HL-60 (cell line): Measurements from ENCODE around the gene COL13A1.

Experiments
- DNase-seq, 2 experiments: peaks; one replicate each; pipeline ENCODE4 v3.0.0-alpha.2; 2010 to 2020; ENCODE audit warnings: low read depth in 1 of 2, low spot score in 1 of 2
- H3K27ac ChIP-seq: fragments of 250-450 bp; sonication (Bioruptor Pico); replicated peaks from 2 replicates; pipeline ENCODE4 v1.5.1; 2020; ENCODE audit warnings: mild to moderate bottlenecking, moderate library complexity
- H3K27me3 ChIP-seq: fragments of 250-450 bp; sonication (Bioruptor Pico); 2 replicates; pipeline ENCODE4 v1.5.1; 2021; ENCODE audit warnings: mild to moderate bottlenecking, moderate library complexity; ENCODE audit not compliant: insufficient read depth, poor library complexity, severe bottlenecking
- H3K4me3 ChIP-seq: replicated peaks from 2 replicates; pipeline ENCODE4 v1.5.1; 2011; ENCODE audit warnings: mild to moderate bottlenecking, control low read depth, low read length; ENCODE audit not compliant: insufficient read depth
- GABPA ChIP-seq: IDR thresholded peaks from 2 replicates; pipeline ENCODE4 v1.6.1; 2012; ENCODE audit warnings: low read depth
- POLR2AphosphoS5 ChIP-seq: IDR thresholded peaks from 2 replicates; pipeline ENCODE4 v1.6.1; 2012; ENCODE audit warnings: low read depth
- SPI1 ChIP-seq: IDR thresholded peaks from 2 replicates; pipeline ENCODE4 v1.6.1; 2012; ENCODE audit warnings: low read depth, mild to moderate bottlenecking, borderline replicate concordance
- TF ChIP-seq, protein P1 (sequence below): IDR thresholded peaks from 2 replicates; pipeline ENCODE4 v1.6.1; 2012; ENCODE audit warnings: low read depth; ENCODE audit not compliant: insufficient replicate concordance
- TF ChIP-seq, protein P2 (sequence below): IDR thresholded peaks from one replicate; pipeline ENCODE4 v1.5.1; 2011; ENCODE audit warnings: low read length, control low read depth, inconsistent platforms; ENCODE audit not compliant: insufficient read depth

Gene COL13A1

DNA sequence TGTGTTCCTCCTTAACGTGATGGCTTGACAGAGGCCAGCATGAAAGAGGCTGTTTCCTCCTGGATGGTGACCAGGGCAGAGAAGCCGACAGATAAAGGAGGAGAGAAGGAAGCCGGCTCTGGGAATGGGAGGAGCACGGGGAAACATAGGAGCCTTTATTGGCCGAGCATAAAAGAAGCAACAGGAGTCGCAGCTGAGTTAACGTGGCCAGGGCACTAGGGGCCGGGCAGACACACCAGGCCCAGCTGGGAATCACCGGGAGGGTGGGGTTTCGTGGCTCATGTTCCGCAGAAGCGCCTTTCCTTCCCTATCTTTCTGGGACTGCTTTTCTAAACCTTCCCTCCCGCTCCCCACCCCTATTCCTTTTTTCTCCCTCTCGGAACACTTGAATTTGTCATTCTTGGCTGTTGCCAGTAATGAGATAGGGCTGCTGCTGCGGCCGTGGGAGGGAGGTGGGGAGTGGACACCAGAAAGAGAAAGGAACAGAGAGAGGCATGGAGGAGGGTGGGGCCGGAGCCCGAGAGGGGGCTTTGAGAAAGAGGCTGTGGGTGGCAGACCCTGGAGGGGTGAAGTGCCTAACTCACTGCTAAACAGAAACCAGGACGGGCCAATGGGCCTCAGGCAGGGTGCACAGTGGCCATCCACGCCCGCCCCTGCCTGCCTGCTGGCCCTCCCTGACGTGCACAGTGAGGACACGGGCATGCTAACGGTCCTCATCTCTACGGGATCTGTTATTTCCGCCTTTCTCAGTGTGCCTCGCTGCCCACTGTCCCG, 65.2 kb downstream of the COL13A1 start:
- no peak overlapping the region for H3K27ac ChIP-seq
- TF ChIP-seq SPI1 (no peak), POLR2AphosphoS5 (no peak), GABPA (no peak)
- TF ChIP-seq, protein P1, sequence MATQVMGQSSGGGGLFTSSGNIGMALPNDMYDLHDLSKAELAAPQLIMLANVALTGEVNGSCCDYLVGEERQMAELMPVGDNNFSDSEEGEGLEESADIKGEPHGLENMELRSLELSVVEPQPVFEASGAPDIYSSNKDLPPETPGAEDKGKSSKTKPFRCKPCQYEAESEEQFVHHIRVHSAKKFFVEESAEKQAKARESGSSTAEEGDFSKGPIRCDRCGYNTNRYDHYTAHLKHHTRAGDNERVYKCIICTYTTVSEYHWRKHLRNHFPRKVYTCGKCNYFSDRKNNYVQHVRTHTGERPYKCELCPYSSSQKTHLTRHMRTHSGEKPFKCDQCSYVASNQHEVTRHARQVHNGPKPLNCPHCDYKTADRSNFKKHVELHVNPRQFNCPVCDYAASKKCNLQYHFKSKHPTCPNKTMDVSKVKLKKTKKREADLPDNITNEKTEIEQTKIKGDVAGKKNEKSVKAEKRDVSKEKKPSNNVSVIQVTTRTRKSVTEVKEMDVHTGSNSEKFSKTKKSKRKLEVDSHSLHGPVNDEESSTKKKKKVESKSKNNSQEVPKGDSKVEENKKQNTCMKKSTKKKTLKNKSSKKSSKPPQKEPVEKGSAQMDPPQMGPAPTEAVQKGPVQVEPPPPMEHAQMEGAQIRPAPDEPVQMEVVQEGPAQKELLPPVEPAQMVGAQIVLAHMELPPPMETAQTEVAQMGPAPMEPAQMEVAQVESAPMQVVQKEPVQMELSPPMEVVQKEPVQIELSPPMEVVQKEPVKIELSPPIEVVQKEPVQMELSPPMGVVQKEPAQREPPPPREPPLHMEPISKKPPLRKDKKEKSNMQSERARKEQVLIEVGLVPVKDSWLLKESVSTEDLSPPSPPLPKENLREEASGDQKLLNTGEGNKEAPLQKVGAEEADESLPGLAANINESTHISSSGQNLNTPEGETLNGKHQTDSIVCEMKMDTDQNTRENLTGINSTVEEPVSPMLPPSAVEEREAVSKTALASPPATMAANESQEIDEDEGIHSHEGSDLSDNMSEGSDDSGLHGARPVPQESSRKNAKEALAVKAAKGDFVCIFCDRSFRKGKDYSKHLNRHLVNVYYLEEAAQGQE: no peak
- TF ChIP-seq, protein P2, sequence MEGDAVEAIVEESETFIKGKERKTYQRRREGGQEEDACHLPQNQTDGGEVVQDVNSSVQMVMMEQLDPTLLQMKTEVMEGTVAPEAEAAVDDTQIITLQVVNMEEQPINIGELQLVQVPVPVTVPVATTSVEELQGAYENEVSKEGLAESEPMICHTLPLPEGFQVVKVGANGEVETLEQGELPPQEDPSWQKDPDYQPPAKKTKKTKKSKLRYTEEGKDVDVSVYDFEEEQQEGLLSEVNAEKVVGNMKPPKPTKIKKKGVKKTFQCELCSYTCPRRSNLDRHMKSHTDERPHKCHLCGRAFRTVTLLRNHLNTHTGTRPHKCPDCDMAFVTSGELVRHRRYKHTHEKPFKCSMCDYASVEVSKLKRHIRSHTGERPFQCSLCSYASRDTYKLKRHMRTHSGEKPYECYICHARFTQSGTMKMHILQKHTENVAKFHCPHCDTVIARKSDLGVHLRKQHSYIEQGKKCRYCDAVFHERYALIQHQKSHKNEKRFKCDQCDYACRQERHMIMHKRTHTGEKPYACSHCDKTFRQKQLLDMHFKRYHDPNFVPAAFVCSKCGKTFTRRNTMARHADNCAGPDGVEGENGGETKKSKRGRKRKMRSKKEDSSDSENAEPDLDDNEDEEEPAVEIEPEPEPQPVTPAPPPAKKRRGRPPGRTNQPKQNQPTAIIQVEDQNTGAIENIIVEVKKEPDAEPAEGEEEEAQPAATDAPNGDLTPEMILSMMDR: no peak
- peaks cover 6% of the 10 kb centered on the region for H3K27me3 ChIP-seq
- no peak overlapping the region for H3K4me3 ChIP-seq
- DNase-seq: no peak

DNA sequence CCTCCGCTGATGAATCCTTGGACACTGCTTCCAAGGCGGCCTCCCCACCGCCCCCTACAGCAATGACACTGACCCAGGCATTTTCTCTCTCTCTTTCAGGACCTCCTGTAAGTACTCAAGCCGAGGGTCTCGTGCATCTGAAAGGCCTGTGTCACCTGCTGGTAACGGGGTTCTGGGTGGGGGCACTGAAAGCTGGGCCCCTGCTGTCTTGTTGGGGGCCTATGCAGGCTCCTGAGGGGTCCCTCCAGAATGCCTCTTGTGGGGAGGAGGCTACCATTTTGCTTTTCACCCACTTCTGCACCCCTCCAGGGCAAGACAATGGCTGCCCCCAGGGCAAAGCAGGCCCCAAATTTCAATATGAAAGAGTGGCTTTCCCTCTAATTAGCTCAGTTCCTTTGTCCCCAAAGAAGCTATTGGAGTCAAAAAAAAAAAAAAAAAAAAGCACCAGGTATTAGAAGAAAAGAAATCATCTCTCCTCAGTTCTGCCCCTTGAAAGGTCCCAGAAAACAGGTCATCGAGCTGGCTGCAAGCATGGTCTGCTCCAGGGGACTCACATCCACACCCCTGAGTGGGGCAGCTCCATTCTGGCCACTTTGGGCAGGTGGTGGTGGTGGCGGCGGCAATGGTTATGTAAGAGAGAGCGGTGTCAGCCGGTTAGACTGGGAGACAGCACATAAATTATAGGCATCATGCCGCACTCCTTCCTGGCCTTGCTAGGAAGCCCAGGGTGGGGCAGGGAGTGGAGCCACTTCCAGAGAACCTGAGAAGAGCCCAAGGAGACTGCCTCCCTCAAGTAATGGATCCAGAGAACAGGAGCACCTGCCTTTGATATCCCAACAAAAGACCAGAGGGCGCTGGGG, 66.2 kb downstream of the COL13A1 start:
- DNase-seq: no peak
- TF ChIP-seq POLR2AphosphoS5 (no peak), SPI1 (no peak), GABPA (no peak)
- TF ChIP-seq, protein P2: no peak
- TF ChIP-seq, protein P1: no peak
- H3K27ac ChIP-seq: no peak overlapping the region
- H3K27me3 ChIP-seq: peaks cover 6% of the 10 kb centered on the region
- no peak overlapping the region for H3K4me3 ChIP-seq

DNA sequence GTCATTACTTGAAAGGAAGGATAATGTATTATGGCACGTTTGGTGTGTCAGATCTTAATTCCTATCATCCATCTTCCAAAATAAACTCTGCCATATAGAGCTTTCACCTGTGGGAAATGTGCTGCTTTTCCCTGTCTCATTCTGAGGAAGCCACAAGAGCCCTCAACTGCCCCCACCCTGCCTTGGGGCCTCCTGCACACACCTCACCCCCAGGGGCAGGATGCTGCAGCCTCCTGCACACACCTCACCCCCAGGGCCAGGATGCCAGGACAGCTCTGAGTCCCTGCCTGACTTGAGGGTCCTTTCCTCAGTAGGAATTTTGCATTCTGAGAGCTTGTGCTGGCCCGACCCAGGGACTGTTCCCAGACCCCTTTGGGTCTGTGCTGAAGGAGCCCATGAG, 67.1 kb downstream of the COL13A1 start:
- DNase-seq: no peak
- no peak overlapping the region for H3K27ac ChIP-seq
- H3K27me3 ChIP-seq: peaks cover 6% of the 10 kb centered on the region
- no peak overlapping the region for H3K4me3 ChIP-seq
- no peak for TF ChIP-seq SPI1
- TF ChIP-seq, protein P2: no peak
- TF ChIP-seq POLR2AphosphoS5: no peak
- no peak for TF ChIP-seq GABPA
- TF ChIP-seq, protein P1: no peak
